Activated CD4-positive, alpha-beta memory T cell treated with anti-CD3 and anti-CD28 coated beads for 36 hours (primary cell): ENCODE results near the gene SFXN4. TPM values are rescaled to one million over a fixed set of nuclear protein-coding genes. Genes with fewer than 3 reads are reported as not detected.
A peak's percentile ranks its signal among the peaks of the same experiment; 100 is the strongest.
"Not testable (repeated sequence)": the region's sequence is repeated elsewhere in the genome, so short reads cannot be mapped to it uniquely, and the experiment has no call there.

Experiments
- CTCF ChIA-PET: fragments of 350-600 bp; sonication (Branson Sonifier 250); formaldehyde crosslinking; loops from one replicate; lab custom pipeline; 2021; ENCODE audit warnings: antibody characterized with exemption, inconsistent platforms; lab: Charles Lee
- POLR2A ChIA-PET: fragments of 350-600 bp; sonication (Branson Sonifier 250); formaldehyde crosslinking; loops from one replicate; lab custom pipeline; 2021; ENCODE audit warnings: antibody characterized with exemption; lab: Charles Lee
- DNase-seq: peaks from one replicate; pipeline ENCODE4 v3.0.0-alpha.2; 2020
- H3K27ac Mint-ChIP-seq: one replicate; pipeline ENCODE4 v1.8.0; 2021; ENCODE audit warnings: mixed read lengths
- H3K27me3 Mint-ChIP-seq: one replicate; pipeline ENCODE4 v1.8.0; 2021; ENCODE audit warnings: mixed read lengths
- H3K36me3 Mint-ChIP-seq: one replicate; pipeline ENCODE4 v1.8.0; 2021; ENCODE audit warnings: mixed read lengths
- H3K4me1 Mint-ChIP-seq: one replicate; pipeline ENCODE4 v1.8.0; 2021; ENCODE audit warnings: low read depth, mixed read lengths
- H3K4me3 Mint-ChIP-seq: one replicate; pipeline ENCODE4 v1.8.0; 2021; ENCODE audit warnings: mild to moderate bottlenecking, mixed read lengths
- H3K9me3 Mint-ChIP-seq: one replicate; pipeline ENCODE4 v1.8.0; 2021; ENCODE audit warnings: mixed read lengths
- intact Hi-C: fragments of 100-400 bp; cut with micrococcal nuclease; formaldehyde crosslinking; loops from one replicate; pipeline ENCODE4 v1.15.1; 2023
- total RNA-seq, 2 experiments: library from RNA; stranded (reverse); gene quantifications; one replicate each; pipeline ENCODE4 v1.2.3, GENCODE V29; 2021

SFXN4 gene
- total RNA-seq, 2 experiments from 2014 or later, result 38.3 to 38.7 TPM

- Mint-ChIP-seq H3K4me1 (peaks cover 37% of the 10 kb centered on the region), H3K27ac (peak overlapping the region; percentile 7), H3K4me3 (no peak overlapping the region), H3K36me3 (peaks cover 22% of the 10 kb centered on the region), H3K9me3 (no peaks in the 10 kb centered on the region), H3K27me3 (no peaks in the 10 kb centered on the region)
- intact Hi-C loops, result no loop called here
- POLR2A ChIA-PET, result no interaction called here
- DNase-seq, result no peak
- CTCF ChIA-PET, result interaction anchor here (1.2 kb wide), 1 partner anchor 37 kb away, joined by 3 read pairs; no protein-coding TSS in a partner anchor
These were observed 2.9 kb downstream of the SFXN4 start for GRCh38 chr10:119162452-119163092.

- Mint-ChIP-seq H3K36me3 (peaks cover 21% of the 10 kb centered on the region), H3K27me3 (no peaks in the 10 kb centered on the region), H3K4me3 (no peak overlapping the region), H3K9me3 (no peaks in the 10 kb centered on the region), H3K4me1 (peaks cover 36% of the 10 kb centered on the region), H3K27ac (no peak overlapping the region)
- DNase-seq, result no peak
- POLR2A ChIA-PET, result no interaction called here
- CTCF ChIA-PET, result interaction anchor here (0.9 to 1.4 kb wide), 3 partner anchors 9 to 48 kb away, joined by 3 to 6 read pairs (median 5); partner anchors contain the start of gene GRK5
- intact Hi-C loops, result no loop called here
These were observed 3.6 kb downstream of the SFXN4 start for GRCh38 chr10:119161680-119162451.

- intact Hi-C loops, result no loop called here
- Mint-ChIP-seq H3K36me3 (peaks cover 35% of the 10 kb centered on the region), H3K4me1 (peaks cover 20% of the 10 kb centered on the region), H3K4me3 (no peak overlapping the region), H3K27ac (no peak overlapping the region), H3K9me3 (no peaks in the 10 kb centered on the region), H3K27me3 (no peaks in the 10 kb centered on the region)
- ChIA-PET POLR2A (no interaction called here), CTCF (interaction anchor here (1.1 kb wide), 1 partner anchor 48 kb away, joined by 3 read pairs; the partner anchor contains the start of gene GRK5)
- DNase-seq, result no peak
These were observed 6.2 kb downstream of the SFXN4 start for GRCh38 chr10:119159332-119159731.

- POLR2A ChIA-PET, result no interaction called here
These were observed 11.9 kb downstream of the SFXN4 start for GRCh38 chr10:119153661-119154060.

GRCh38 chr10:119153041-119153440, 12.5 kb downstream of the SFXN4 start:
- ChIA-PET POLR2A (no interaction called here), CTCF (interaction anchor here (1.4 kb wide), 1 partner anchor 8 kb away, joined by 5 read pairs; no protein-coding TSS in a partner anchor)
- no peak for DNase-seq
- H3K27me3 Mint-ChIP-seq, result no peaks in the 10 kb centered on the region
- H3K9me3 Mint-ChIP-seq, result no peaks in the 10 kb centered on the region
- intact Hi-C loops, result no loop called here
- H3K36me3 Mint-ChIP-seq, result peaks cover 48% of the 10 kb centered on the region
- H3K4me3 Mint-ChIP-seq, result no peak overlapping the region
- no peak overlapping the region for H3K27ac Mint-ChIP-seq
- H3K4me1 Mint-ChIP-seq, result no peaks in the 10 kb centered on the region

More at GRCh38 chr10:119153661-119154060, 11.9 kb downstream of the SFXN4 start:
- CTCF ChIA-PET, result interaction anchor here (1.4 kb wide), 1 partner anchor 7 kb away, joined by 5 read pairs; no protein-coding TSS in a partner anchor
- H3K36me3 Mint-ChIP-seq, result peaks cover 49% of the 10 kb centered on the region
- no peak overlapping the region for H3K27ac Mint-ChIP-seq
- H3K9me3 Mint-ChIP-seq, result no peaks in the 10 kb centered on the region
- H3K27me3 Mint-ChIP-seq, result no peaks in the 10 kb centered on the region
- intact Hi-C loops, result no loop called here
- H3K4me1 Mint-ChIP-seq, result no peaks in the 10 kb centered on the region
- DNase-seq, result no peak
- no peak overlapping the region for H3K4me3 Mint-ChIP-seq

GRCh38 chr10:119151601-119152000, 13.9 kb downstream of the SFXN4 start:
- H3K4me1 Mint-ChIP-seq, intact Hi-C loops, H3K27ac Mint-ChIP-seq, H3K4me3 Mint-ChIP-seq, POLR2A ChIA-PET, DNase-seq, H3K27me3 Mint-ChIP-seq, H3K9me3 Mint-ChIP-seq: not testable (repeated sequence)
- H3K36me3 Mint-ChIP-seq, result peaks cover 43% of the 10 kb centered on the region
- CTCF ChIA-PET, result interaction anchor here (0.9 kb wide), 1 partner anchor 48 kb away, joined by 3 read pairs; no protein-coding TSS in a partner anchor

- ChIA-PET POLR2A (no interaction called here), CTCF (no interaction called here)
- Mint-ChIP-seq H3K4me3 (no peak overlapping the region), H3K36me3 (peaks cover 41% of the 10 kb centered on the region), H3K9me3 (no peaks in the 10 kb centered on the region), H3K4me1 (no peaks in the 10 kb centered on the region), H3K27me3 (no peaks in the 10 kb centered on the region), H3K27ac (no peak overlapping the region)
- intact Hi-C loops, result no loop called here
- DNase-seq, result no peak
These were observed 15.8 kb downstream of the SFXN4 start for GRCh38 chr10:119149729-119150128.

- POLR2A ChIA-PET, result no interaction called here
- Mint-ChIP-seq H3K27ac (no peak overlapping the region), H3K9me3 (no peaks in the 10 kb centered on the region), H3K4me1 (no peaks in the 10 kb centered on the region), H3K4me3 (no peak overlapping the region), H3K36me3 (peaks cover 36% of the 10 kb centered on the region), H3K27me3 (no peaks in the 10 kb centered on the region)
- no peak for DNase-seq
- CTCF ChIA-PET, result interaction anchor here (0.6 to 1.5 kb wide), 2 partner anchors 9 to 354 kb away, joined by 3 to 4 read pairs; no protein-coding TSS in a partner anchor
- intact Hi-C loops, result no loop called here
These were observed 16.4 kb downstream of the SFXN4 start for GRCh38 chr10:119149157-119149556.

GRCh38 chr10:119143657-119144056, 21.9 kb downstream of the SFXN4 start:
- peaks cover 27% of the 10 kb centered on the region for H3K36me3 Mint-ChIP-seq
- H3K4me1 Mint-ChIP-seq, result peaks cover 6% of the 10 kb centered on the region
- H3K27ac Mint-ChIP-seq, result no peak overlapping the region
- ChIA-PET CTCF (no interaction called here), POLR2A (no interaction called here)
- H3K27me3 Mint-ChIP-seq, result no peaks in the 10 kb centered on the region
- H3K4me3 Mint-ChIP-seq, result no peak overlapping the region
- no peaks in the 10 kb centered on the region for H3K9me3 Mint-ChIP-seq
- no peak for DNase-seq
- intact Hi-C loops, result no loop called here

- no peak for DNase-seq
- Mint-ChIP-seq H3K36me3 (peaks cover 20% of the 10 kb centered on the region), H3K9me3 (no peaks in the 10 kb centered on the region), H3K27ac (no peak overlapping the region), H3K4me3 (no peak overlapping the region), H3K27me3 (no peaks in the 10 kb centered on the region), H3K4me1 (peaks cover 8% of the 10 kb centered on the region)
- intact Hi-C loops, result no loop called here
- ChIA-PET CTCF (interaction anchor here (1.5 kb wide), 1 partner anchor 8 kb away, joined by 4 read pairs; no protein-coding TSS in a partner anchor), POLR2A (no interaction called here)
These were observed 24.8 kb downstream of the SFXN4 start for GRCh38 chr10:119140603-119141245.

- no peak overlapping the region for H3K4me3 Mint-ChIP-seq
- no peaks in the 10 kb centered on the region for H3K9me3 Mint-ChIP-seq
- intact Hi-C loops, result loop anchor here (1.0 kb wide), 1 partner anchor 59 kb away; no protein-coding TSS in a partner anchor
- peaks cover 24% of the 10 kb centered on the region for H3K36me3 Mint-ChIP-seq
- ChIA-PET CTCF (interaction anchor here (1.1 to 1.5 kb wide), 3 partner anchors 9 to 306 kb away, joined by 3 to 4 read pairs (median 4); no protein-coding TSS in a partner anchor), POLR2A (no interaction called here)
- peak; percentile 74 for DNase-seq
- H3K27me3 Mint-ChIP-seq, result no peaks in the 10 kb centered on the region
- peaks cover 17% of the 10 kb centered on the region for H3K4me1 Mint-ChIP-seq
- H3K27ac Mint-ChIP-seq, result peak overlapping the region; percentile 39
These were observed 25.9 kb downstream of the SFXN4 start for GRCh38 chr10:119139464-119140067.
